Thymus (tissue), 11 donors: ENCODE results near the gene PLCB3. TPM values are rescaled to one million over a fixed set of nuclear protein-coding genes. Genes with fewer than 3 reads are reported as not detected.

ENCODE experiments used
- DNase-seq, 9 donors: peaks; one replicate each; pipeline ENCODE4 v3.0.0-alpha.2; 2013; ENCODE audit warnings: low spot score in 9 of 9, low read depth in 6 of 9, missing footprints in 1 of 9
- H3K27ac ChIP-seq, 2 donors: one replicate each; pipeline ENCODE4 v1.5.1; 2013; ENCODE audit warnings: control low read depth in 1 of 2, low read depth in 1 of 2, low read length in 1 of 2, mild to moderate bottlenecking in 1 of 2, moderate library complexity in 1 of 2
- H3K27me3 ChIP-seq, 2 donors: one replicate each; pipeline ENCODE4 v1.5.1; 2013; ENCODE audit warnings: low read length in 1 of 2; ENCODE audit not compliant: control insufficient read depth in 2 of 2, insufficient read depth in 1 of 2
- H3K36me3 ChIP-seq, 2 donors: one replicate each; pipeline ENCODE4 v1.5.1; 2013; ENCODE audit warnings: low read length in 1 of 2, mild to moderate bottlenecking in 1 of 2, moderate library complexity in 1 of 2; ENCODE audit not compliant: control insufficient read depth in 2 of 2, insufficient read depth in 2 of 2
- H3K4me1 ChIP-seq, 2 donors: one replicate each; pipeline ENCODE4 v1.5.1; 2013; ENCODE audit warnings: low read length in 2 of 2; ENCODE audit not compliant: control insufficient read depth in 2 of 2, insufficient read depth in 2 of 2
- H3K4me3 ChIP-seq, 2 donors: one replicate each; pipeline ENCODE4 v1.5.1; 2013; ENCODE audit warnings: low read length in 2 of 2, control low read depth in 1 of 2, mild to moderate bottlenecking in 1 of 2
- H3K9me3 ChIP-seq, 2 donors: one replicate each; pipeline ENCODE4 v1.5.1; 2013; ENCODE audit warnings: low read length in 1 of 2, mild to moderate bottlenecking in 1 of 2; ENCODE audit not compliant: control insufficient read depth in 2 of 2, insufficient read depth in 1 of 2
- WGBS: extraction: QIAGEN DNeasy Blood & Tissue Kit; methylation state at CpG from one replicate; pipeline ENCODE4 v1.1.7; 2013; 5-methylcytosine and 5-hydroxymethylcytosine counted together
- polyA plus RNA-seq: library from polyadenylated mRNA; stranded (reverse); fragments of 200-250 nt; gene quantifications from one replicate; pipeline ENCODE4 v1.2.3, GENCODE V29; 2013
- total RNA-seq: library from RNA; stranded (reverse); fragments of 120-200 nt; gene quantifications from one replicate; pipeline ENCODE4 v1.2.4, GENCODE V29; 2013
- donor health status: healthy.

Gene PLCB3
- total and polyA plus RNA-seq, 2 donors: 5.8 to 7.3 TPM

DNA sequence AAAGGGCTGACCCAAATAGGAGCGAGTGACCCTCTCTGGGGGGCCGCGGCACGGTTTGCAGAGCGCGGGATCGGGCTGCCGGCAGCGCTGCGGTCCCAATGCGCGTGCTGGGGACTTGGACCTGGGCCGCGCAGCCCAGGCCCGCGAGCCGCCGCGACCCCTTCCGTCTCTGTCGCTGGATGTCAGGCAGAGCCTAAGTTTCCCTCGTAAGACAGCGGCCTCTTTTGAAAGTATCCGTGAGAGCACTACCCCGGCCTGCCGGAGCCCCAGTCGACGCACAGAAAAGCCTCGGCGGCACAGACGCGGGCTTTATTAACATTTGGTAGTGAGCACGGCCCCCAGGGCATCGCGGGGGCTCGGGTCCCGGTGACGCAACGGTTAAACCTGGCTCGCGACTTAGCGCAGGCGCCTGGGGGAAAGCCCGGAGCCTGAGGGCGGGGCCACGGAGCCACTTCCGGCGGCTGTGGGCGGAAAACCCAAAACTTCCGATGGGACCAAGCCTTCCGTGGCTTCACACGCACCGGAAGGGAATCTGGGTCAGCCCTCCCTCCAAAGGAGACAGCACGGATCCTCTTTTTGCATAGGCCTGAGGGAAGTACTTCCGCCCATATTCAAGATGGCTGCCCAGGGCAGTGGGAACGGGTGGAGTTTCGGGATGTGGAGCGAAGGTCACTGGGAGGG is 18.4 kb downstream of the PLCB3 start:
- under 1% methylated on average over 58 of the region's 58 CpGs for WGBS
- Histone ChIP-seq H3K27ac (peak overlapping the region; percentile 95 to 98), H3K4me1 (peaks cover 9 to 32% of the 10 kb centered on the region in 2 donors), H3K27me3 (no peaks in the 10 kb centered on the region), H3K4me3 (peak overlapping the region; percentile 78 to 83), H3K9me3 (peaks cover 0 to 5% of the 10 kb centered on the region in 2 donors), H3K36me3 (peaks cover 5 to 9% of the 10 kb centered on the region in 2 donors)
- DNase-seq: peak; percentile 97 to 99 (median 98)

DNA sequence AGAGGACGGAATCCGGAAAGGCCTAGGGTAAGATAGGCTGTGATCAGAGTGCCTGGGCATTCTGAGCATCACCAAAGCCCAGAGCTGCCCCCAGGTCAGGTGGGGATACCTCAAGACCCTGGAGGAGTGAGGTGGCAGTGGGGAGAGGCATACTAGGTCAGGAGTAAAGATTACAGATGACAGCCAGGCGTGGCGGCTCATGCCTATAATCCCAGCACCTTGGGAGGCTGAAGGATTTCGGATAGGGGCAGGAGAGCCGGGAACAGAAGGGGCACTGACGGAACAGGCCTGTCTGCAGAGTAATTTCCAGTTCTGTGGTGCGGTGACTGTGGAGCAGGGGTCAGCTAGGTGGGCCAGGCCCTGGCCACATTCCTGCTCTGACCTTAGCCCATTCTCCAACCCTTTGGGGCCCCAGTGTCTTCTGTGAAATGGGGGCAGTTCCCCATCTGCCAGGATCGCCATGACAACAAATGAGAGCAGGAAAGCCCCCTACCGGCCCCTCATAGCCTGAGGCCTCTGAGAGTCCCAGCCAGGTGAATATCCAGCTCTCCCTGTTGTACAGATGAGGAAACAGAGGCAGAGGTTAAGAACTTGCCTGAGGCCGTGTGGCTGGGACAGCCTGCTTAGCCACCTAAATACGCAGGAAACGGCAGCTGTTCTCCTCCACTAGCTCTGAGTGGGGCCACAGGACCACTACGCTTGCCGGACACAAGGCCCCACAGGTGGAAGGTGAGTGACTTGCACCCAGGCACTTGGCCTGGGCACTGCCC is 23.9 kb downstream of the PLCB3 start:
- no peak overlapping the region for H3K27ac ChIP-seq

DNA sequence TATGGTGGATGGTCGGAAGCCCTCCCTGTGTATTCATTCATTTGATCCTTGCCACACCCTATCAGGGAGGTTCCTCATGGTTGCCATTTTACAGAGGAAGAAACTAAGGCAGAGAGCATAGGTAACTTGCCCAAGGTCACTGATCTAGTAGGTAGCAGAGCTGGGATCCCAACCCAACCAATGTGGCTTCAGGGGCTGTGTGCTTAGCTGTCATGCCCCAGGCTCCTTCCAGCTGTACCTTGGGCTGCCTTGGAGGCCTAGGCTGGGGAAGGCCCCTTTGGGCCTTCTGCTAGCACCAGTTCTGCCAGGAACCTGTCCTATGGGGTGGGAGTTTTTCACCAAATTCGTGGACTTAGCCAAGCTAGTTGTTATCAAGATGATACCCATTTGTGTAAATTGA is 24.5 kb downstream of the PLCB3 start:
- WGBS: 98% methylated on average over 2 of the region's 2 CpGs

More for the DNA sequence above, 23.9 kb downstream of the PLCB3 start:
- 98% methylated on average over 15 of the region's 15 CpGs for WGBS
- Histone ChIP-seq H3K27me3 (no peaks in the 10 kb centered on the region), H3K4me1 (peaks cover 0 to 14% of the 10 kb centered on the region in 2 donors), H3K9me3 (peaks cover 0 to 3% of the 10 kb centered on the region in 2 donors), H3K4me3 (no peak overlapping the region), H3K36me3 (peaks cover 22 to 28% of the 10 kb centered on the region in 2 donors)
- no peak for DNase-seq

DNA sequence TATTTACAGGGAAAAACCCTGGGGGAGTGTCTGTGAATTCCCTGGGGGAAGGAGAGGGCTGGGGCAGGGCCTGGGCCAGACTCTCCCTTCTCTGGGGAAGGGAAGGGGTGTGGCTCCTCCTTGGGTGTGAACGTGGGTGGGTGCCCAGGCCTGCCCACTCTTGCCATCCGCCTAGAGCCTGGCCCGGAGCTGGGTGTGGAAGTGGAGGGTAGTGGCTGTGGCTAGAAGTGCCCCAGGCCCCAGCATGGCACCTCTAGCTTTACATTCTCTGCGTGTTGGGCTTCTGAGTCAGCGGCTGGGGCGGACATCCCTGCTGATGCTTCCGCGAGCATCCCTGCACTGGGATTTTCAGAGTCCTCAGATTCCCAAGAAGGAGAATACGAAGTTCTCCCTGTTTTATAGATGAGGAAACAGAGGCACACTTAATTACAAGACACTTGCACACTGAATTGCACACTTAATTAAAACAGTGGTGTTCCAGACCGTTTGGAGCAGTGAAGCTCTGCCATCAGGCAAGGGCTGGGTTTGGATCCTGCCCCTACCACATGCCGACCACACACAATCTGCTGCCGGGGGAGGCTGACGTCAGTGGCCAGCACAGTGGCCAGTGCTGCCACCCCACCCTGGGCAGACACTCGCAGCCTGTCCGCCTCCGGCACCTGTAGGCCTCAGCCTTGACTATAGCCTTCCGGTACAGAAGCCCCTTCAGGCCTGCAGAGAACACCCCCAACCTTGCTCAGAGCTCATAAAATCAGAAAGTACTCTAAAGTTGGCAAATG is 25.5 kb downstream of the PLCB3 start:
- Histone ChIP-seq H3K9me3 (no peaks in the 10 kb centered on the region), H3K36me3 (peaks cover 30 to 34% of the 10 kb centered on the region in 2 donors), H3K4me3 (no peak overlapping the region), H3K27ac (no peak overlapping the region), H3K4me1 (peaks cover 0 to 4% of the 10 kb centered on the region in 2 donors), H3K27me3 (no peaks in the 10 kb centered on the region)
- WGBS: 96% methylated on average over 17 of the region's 17 CpGs
- DNase-seq: no peak

More for the DNA sequence above, 24.5 kb downstream of the PLCB3 start:
- H3K4me3 ChIP-seq: no peak overlapping the region
- H3K27me3 ChIP-seq: no peaks in the 10 kb centered on the region
- no peaks in the 10 kb centered on the region for H3K9me3 ChIP-seq
- peaks cover 0 to 8% of the 10 kb centered on the region in 2 donors for H3K4me1 ChIP-seq
- no peak overlapping the region for H3K27ac ChIP-seq
- no peak for DNase-seq
- peaks cover 22 to 28% of the 10 kb centered on the region in 2 donors for H3K36me3 ChIP-seq

DNA sequence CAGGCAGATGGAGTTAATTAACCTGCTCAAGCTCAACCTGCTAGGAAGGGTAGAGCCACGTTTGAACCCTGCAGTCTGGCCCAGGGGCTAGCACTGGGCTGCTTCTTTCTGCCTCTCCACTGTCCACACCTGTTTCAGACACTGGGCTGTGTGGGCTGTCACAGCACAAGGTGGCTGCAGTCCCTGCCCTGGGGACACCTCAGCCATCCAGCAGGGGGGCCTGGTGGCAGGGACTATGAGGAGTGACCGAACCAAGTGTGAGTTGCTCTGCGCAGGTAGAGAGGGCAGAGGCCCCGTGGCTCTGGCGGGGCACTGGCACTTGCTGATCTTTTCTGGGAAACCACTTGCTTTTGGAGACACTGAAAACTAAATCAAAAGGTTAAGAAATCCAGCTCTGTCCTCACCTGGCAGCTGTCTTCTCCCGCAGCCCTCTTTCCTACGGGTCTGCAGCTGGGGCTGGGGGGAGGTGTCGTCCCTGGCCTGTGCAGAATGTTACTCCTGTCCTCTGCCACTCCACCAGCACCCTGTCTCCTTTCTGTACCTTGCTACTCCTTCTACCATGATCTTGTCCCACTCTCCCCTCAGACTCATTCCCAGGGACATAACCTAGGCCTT is 27.4 kb downstream of the PLCB3 start:
- peaks cover 0 to 1% of the 10 kb centered on the region in 2 donors for H3K9me3 ChIP-seq
- H3K27me3 ChIP-seq: no peaks in the 10 kb centered on the region
- no peak overlapping the region for H3K27ac ChIP-seq
- 95% methylated on average over 8 of the region's 8 CpGs for WGBS
- H3K4me3 ChIP-seq: no peak overlapping the region
- peaks cover 40 to 44% of the 10 kb centered on the region in 2 donors for H3K36me3 ChIP-seq
- DNase-seq: no peak
- peaks cover 2 to 6% of the 10 kb centered on the region in 2 donors for H3K4me1 ChIP-seq

DNA sequence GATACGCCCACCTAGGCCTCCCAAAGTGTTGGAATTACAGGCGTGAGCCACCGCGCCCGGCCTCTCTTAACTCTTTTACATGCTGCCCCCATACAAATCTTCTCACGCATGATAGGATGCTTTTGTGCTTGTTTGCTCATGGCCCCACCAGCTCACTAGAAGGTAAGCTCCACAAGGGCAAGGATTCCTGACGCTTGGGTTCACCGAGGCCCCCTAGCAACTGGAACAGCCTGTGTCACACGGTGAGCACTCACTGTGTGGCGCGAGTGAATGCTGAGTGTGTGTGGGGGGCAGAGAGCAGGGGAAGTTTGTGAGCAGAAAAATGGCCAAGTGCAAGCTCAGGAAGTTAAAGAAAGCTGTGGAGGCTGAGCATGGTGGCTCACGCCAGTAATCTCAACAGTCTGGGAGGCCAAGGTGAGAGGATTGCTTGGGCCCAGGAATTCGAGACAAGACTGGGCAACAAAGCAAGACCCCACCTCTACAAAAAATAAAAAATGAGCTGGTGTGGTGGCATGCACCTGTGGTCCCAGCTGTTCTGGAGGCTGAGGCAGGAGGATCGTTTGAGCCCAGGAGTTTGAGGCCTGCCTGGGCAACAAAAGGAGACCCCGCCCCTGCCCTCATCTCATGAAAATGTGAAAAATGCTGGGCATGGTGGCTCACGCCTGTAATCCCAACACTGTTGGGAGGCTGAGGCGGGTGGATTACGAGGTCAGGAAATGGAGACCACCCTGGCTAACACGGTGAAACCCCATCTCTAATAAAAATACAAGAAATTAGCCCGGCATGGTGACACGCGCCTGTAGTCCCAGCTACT is 30.8 kb downstream of the PLCB3 start:
- no peaks in the 10 kb centered on the region for H3K27me3 ChIP-seq
- peaks cover 14 to 24% of the 10 kb centered on the region in 2 donors for H3K4me1 ChIP-seq
- no peak overlapping the region for H3K27ac ChIP-seq
- H3K36me3 ChIP-seq: peaks cover 27 to 34% of the 10 kb centered on the region in 2 donors
- WGBS: 98% methylated on average over 22 of the region's 22 CpGs
- DNase-seq: no peak
- peaks cover 0 to 7% of the 10 kb centered on the region in 2 donors for H3K9me3 ChIP-seq
- H3K4me3 ChIP-seq: no peak overlapping the region

DNA sequence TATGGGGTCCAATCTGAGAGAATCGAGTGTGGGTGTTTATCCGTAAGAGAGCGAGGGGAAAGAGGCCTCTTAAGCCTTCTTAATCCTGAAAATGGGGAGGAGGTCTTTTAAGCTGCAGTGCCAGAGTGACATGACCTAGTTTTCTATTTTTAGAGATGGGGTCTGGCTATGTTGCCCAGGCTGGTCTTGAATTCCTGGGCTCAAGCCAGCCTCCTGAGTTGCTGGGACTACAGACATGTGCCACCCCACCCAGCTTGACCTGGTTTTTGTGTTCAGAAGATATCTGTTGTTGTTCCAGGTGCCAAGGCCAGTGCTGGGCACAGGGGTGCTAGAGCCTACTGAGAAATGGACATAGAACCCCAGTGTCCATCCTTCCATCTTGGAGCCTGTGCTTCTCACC is 31.8 kb downstream of the PLCB3 start:
- H3K36me3 ChIP-seq: peaks cover 25 to 29% of the 10 kb centered on the region in 2 donors
- H3K4me1 ChIP-seq: peaks cover 14 to 24% of the 10 kb centered on the region in 2 donors
- no peak overlapping the region for H3K4me3 ChIP-seq
- H3K9me3 ChIP-seq: peaks cover 0 to 7% of the 10 kb centered on the region in 2 donors
- H3K27ac ChIP-seq: no peak overlapping the region
- WGBS: 98% methylated on average over 3 of the region's 3 CpGs
- no peak for DNase-seq
- no peaks in the 10 kb centered on the region for H3K27me3 ChIP-seq
